ENCODE measurements around the gene BTBD2.

The BTBD2 gene

DNA sequence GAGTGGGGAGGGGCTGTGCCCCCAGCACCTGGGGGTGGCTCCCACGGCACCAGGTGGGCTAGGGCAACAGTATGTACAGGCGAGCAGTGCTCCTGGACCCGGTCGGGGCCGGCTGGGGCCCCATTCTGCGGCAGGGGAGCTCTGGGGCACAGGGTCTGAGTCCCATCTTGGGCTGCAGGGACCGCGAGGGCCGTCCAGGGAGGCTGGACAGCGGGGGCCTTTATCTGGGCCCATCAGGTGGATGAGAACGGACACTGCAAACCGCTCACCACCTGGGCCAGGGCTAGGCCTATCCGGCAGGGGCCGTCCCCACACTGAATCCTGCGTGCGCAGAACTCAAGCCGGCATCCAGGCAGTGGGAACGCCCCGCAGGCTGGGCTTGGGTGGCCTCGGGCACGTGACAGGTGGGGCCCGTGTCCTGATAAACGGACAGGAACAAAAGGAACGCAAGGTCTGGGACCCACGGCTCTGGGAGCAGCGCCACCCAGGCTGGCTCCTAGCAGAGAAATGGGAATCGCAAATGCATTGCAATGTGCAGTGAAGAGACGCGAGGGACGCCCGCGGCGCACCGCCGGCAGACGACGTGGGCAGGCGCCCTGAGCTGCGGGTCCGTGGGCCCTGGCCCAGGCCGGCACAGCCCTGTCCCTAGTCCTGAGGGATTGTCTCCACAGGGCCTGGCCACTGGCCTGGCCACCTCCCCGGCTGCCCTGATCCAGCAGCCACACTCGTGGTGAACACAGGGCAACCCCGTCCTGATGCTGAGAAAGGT lies 29.7 kb downstream of the BTBD2 start:
- DNase-seq (ENCODE audit: low spot score): no peak

DNA sequence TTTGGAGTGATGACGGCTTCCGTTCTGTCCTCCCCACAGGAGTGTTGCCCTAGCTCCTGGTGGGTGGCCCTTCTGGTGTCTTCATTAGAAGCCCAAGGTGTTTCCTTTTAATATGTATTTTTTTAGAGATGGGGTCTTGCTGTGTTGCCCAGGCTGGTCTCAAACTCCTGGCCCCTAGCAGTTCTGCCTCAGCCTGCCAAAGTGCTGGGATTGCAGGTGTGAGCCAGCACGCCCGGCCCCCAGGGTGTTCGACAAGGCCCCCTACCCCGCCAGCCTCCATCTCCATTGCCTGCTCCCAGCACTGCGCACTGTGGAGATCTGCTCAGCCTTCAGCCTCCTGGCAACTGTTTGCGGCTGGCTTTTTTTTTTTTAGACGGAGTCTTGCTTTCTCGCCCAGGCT lies 31.2 kb downstream of the BTBD2 start:
- no peak for DNase-seq (ENCODE audit: low spot score)

DNA sequence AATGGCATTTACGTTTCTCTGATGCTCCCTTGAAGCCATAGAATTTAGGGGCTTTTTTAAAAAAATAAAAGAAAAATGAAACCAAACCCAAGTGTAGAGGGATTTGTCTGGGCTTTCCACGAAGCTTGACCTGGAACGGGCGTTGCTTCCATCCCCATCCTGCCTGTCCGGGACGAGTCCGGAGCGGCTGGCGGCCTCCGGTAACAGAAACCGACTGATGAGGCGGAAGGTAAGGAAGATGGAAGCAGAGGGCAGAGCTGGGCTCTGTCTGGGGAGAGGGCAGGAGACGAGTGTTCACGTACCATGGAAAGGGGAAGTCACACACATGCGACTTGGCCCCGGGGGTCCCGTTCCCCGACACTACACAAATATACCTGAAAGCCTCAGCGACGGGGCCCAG lies 34.3 kb downstream of the BTBD2 start:
- no peak for DNase-seq (ENCODE audit: low spot score)

DNA sequence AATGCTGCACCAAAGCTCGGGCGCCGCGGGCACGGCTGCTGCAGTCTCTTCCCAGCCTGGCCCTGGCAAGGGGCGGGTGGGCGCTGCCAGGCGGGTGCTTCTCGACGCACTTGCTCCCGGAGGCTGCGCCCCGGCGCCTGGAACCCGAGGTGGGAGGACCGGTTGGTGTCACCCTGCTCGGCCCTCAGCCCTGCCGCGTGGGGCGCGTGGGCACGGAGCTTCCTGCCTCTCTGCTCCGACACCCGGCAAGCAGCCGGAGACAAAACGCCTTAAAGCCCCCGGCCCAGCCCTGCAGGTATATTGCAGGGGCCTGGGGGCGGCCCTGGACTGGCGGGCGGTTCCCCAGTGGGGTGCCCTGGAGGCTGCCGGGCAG lies 34.7 kb downstream of the BTBD2 start:
- no peak for DNase-seq (ENCODE audit: low spot score)

DNA sequence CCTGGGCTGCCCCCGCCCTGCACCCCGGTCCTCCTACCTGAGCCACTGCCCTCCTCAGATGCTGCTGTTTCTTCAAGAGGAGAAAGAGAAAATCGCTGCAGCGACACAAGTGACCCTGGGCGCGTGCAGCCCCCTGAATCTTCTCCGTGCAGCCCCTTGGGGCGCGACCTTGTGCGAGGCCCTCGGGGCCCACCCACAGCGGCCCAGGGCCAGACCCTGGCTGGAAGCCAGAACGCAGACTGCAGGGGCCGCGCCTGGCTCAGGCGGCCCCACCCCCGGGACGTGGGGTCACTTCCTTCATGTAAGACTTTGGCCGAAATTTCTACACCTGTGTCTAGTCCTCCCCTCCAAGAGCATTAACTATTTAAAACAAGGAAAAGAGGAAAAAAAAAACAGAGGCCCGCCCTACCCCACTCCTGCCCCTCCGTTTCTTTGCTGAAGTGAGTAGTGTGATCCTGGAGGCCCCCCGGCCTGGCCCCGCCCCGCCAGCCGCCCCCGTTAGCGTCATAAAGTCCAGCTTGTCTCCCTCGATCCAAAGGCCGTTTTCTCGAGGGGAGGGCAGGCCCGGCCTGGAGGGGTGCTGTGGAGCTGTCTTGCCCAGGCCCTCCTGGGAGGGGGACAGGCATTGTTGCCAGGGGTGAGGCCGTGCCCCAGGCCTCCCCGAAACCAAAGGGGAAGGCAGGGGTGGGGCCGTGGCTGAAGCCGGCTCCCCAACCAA lies 35.3 kb downstream of the BTBD2 start:
- DNase-seq (ENCODE audit: low spot score): no peak

DNA sequence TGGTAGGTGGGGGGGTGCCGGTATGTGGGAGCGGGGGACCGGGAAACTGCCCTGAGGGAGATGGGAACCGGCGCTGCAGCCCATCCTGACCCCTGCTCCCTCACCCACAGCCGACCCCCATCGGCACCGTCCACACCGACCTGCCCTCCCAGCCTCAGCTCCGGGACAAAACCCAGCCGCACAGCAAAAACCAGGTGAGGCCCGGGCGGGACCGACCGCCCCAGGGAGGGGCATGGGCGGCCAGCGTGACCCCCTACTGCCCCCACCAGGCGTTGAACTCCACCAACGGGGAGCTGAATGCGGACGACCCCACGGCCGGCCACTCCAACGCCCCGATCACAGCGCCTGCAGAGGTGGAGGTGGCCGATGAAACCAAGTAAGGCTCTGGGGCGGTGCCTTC lies 35.9 kb downstream of the BTBD2 start:
- DNase-seq (ENCODE audit: low spot score): no peak

DNA sequence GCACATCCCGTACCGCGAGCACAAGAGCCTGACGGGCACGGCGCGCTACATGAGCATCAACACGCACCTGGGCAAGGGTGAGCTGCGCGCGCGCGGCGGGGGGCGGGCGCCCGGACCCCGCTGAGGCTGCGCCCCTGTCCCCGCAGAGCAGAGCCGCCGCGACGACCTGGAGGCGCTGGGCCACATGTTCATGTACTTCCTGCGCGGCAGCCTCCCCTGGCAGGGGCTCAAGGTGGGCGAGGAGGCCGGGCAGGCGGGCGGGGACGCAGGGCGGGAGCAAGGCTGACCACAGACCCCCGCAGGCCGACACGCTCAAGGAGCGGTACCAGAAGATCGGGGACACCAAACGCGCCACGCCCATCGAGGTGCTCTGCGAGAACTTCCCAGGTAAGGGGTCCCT lies 36.5 kb downstream of the BTBD2 start:
- no peak for DNase-seq (ENCODE audit: low spot score)

DNA sequence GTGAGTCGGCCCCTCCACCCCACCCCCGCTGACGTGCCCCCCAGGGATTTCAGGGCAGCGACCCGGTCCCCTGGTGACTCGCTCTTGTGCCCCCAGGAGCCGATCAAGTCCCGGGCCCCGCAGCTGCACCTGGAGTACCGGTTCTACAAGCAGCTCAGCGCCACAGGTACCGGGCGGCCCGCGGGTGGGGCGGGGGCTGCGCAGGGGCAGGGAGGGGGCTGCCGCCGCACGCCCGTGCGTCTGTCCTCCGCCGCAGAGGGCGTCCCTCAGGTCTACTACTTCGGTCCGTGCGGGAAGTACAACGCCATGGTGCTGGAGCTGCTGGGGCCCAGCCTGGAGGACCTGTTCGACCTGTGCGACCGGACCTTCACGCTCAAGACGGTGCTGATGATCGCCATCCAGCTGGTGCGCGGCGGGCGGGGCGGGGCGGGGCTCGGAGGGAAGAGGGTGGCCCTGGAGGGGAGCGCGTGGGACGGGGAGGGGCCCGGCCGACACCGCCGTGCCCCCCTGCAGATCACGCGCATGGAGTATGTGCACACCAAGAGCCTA lies 37.1 kb downstream of the BTBD2 start:
- DNase-seq (ENCODE audit: low spot score): no peak

DNA sequence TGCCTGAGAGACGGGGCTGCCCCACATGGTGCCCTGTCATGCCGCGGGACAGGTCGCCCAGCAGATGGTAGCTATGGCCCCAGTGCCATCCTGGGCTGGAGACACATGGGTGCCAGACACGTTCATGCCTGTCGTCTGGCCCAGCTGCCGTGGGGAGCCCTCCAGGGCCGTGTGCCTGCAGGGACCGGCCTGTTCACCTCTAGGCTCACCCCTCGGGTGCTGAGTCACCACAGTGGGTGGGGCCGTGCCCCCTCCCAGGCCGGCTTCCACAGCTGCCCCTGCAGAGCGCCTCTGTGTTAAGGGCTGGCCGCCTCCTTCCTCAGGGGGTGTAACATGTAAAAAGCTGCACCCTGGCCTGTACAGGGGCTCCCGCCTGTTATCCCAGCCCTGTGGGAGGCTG lies 38.4 kb downstream of the BTBD2 start:
- no peak for DNase-seq (ENCODE audit: low spot score)

DNA sequence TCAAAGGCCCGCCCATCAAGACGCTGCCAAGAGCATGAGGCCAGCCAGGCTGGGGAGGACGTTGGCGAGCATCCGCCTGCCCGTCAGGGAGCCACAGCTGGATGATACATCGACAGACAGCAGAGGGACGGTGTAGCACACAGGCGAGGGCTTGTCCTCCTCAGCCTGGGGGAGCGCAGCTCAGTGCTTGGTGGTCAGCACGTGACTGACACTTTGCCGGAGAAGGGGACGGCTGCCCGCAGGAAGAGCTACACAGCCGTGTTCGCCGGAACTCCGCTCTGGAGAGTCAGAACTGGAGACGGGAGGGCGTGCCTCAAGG lies 40.4 kb downstream of the BTBD2 start:
- no peak for DNase-seq (ENCODE audit: low spot score)

DNA sequence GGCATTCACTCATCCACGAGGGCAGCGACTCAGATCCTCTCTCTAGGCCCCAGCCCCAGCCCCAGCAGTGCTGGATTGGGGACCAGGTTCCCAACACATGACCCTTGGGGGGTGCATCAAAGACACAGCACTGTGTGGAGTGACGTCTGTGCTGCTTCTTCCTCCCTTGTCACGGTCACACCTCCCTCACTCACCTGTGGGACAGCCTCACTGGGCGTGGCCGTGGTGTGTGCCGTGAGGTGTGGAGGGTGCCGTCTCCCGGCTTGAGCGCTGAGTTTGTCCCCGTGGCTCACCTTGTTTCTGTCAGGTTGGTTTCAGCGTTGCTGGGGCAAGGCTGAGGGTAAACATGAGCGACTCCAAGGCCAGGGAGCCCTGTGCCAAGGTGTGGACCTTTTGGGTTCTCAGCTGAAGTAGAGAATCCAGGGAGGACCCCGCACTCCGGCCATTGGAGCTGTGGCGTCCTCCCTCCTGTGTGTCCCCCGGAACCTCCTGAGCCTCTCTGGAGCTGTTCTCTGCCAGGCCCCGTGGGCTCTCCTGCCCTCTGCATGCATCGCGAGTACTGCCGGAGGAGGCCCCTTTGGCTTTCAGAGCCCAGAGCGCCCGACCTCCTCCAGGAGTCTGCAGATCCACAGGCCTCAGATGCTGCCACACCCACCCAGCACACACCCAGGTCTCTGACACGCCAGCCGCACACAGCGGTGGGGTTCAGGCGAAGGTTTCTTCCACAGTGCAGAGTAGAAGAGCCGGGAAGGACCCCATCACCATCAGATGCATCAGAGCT lies 40.9 kb downstream of the BTBD2 start:
- no peak for DNase-seq (ENCODE audit: low spot score)

DNA sequence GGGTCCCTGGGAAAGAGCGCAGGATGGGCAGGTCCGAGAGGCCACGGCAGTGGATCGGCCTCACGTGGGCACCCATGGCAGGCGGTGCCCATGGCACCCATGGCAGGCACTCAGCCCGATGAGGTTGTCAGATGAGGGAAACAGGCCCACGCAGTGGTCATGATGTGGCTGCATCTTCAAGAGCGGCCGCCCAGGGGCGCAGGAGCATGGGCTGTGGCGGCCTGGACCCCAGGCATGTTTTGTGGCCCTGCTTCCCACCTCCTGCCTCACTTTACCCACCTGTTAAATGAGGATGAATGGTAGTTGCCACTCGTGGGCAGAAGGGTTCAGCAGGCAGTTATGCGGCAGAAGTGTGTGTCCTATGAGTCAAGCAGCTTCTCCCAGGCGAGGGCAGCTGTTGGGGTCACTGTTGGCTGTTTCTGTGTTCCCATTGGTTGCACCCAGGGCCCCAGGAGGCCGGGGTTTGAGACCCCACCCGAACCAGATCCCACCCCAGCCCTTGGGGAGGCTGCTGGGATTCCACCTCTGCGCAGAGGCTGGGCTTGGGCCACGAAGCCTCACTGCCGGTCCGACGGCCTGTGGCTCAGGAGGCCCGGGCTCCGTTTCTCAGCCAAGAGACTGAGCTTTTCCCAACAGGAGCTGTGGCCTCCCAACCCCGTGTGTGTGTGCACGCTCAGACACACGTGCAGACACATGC lies 44.6 kb downstream of the BTBD2 start:
- DNase-seq (ENCODE audit: low spot score): no peak

DNA sequence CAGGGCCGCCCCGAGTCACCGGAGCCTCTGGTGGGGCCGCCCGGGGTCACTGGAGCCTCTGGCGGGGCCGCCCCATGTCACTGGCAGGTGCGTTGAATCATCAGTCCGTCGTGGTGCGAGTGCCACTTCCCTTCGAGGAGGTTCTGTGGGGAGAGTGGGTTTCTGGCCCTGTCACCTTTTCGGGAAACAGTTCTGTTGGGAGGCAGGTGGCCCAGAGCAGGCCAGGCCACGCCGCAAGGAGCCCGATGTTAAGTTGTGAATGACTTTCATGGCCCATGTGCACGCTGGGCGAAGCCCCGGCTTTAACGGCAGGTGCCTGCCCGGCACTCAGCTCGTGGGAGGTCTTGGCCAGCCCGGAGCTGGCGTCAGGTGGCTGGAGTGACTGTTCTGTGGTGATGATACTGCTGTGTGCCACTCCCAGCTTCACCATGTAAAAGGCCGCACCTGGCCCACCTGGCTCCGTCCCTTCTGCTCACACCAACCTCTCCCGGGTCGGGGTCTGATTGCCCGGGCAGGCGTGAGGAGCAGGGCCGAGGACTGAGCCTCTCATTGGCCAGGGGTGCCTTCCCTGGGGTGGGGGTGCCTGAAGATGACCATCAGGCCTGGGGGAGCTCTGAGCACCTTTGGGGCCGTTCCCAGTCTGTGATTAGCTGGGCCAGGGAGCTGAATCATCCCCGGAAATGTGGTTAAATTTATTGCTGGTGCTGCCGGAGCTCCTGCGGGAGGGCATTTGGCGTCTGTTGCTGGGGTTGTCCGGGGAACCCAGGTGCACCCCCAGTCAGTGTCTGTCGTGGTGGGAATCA lies 45.3 kb downstream of the BTBD2 start:
- DNase-seq (ENCODE audit: low spot score): no peak

DNA sequence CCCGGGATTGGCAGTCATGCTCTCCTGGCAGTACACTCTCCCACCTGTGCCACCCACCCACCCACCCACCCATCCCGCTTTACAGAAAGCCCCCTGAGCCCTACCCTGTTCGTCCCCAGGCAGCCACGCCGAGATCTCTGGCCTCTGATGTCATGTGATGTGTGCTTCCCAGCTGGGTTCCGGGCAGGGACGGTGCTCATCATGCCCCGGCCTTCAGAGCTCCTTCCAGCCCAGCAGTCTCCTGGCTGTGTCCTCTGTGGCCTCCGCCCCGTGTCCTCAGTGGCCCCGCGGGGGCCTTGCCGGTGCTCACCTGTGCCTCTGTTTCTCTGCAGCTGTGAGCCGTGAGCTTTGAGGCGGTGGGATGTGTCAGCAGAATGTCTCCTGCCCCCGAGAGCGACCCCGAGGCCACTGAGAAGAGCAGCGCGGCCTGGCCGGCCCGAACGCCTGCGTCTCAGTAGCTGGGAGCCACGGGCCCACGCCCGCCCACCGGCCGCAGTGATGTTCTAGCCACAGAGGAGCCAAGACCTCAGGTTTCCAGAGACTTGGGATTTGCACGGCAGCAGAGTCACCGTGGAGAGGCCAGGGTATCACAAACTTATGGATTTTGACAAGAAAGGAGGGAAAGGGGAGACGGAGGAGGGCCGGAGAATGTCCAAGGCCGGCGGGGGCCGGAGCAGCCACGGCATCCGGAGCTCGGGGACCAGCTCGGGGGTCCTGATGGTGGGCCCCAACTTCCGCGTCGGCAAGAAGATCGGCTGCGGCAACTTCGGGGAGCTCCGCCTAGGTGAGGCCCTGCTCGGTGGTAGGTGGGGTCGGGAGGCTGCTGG lies 46.1 kb downstream of the BTBD2 start:
- no peak for DNase-seq (ENCODE audit: low spot score)

DNA sequence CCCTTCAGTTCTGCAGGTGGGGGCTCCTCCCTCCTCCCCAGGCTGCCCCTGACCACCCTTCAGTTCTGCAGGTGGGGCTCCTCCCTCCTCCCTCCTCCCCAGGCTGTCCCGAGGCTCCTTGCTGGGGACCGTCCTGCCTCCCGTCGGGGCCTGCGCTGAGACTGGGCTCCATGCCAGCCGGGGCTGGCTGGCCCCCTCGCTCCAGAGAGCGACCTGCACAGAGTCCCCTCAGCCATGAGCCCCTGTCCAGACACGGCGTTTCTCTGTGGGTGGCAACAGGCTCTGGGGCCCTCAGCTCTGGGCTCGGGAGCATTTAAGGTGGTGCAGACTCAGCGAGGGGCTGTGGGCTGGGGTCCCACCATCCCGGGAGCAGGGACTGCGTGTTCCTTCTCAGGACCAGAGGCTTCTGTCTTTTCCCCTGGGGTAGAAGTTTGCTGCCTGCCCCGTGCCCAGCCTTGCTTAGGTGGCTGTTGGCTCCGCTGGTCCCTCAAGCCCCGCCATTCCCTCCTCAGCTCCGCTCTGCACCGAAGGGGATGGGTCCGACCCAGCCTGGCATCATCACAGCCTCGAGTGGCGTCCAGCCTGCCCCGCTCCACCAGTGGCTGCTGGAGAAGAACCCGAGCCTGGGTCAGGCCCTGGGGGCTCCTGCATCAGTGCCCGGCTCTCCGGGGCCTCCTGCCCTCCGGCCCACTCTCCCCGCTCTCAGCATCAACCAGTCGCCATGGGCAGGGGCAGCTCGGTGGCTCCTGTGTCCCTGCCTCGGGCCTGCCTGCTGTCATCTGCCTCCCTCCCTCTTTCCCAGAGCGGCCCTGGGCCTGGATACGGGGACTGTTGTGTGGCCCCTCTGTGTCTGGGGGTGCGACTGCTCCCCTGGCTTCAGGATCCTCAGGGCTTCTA lies 47.0 kb downstream of the BTBD2 start:
- no peak for DNase-seq (ENCODE audit: low spot score)

DNA sequence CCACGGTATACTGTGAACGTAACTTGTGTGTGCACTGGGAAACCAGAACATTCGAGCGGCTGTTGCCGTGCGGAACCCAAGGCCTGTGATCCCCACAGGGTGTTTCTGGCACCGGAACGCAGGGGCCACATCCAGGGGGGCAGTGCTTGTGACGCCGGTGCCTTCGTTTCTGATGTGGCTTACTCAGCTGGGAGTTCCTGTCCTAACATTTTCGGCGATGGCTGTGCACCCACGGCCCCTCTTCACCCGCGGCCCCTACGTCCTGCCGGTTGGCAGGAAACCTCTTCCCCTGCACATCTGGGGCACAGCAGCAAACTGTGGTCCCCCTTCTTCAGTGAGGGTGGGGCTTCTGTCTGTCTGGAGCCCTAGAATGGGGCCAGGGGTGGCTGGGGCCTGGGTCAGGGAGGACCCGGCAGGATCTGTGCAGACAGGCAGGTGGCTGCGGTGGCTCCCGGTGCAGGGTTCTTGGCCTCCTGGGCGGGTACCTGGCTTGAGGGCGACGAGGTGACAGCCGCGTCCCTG lies 48.4 kb downstream of the BTBD2 start:
- DNase-seq (ENCODE audit: low spot score): no peak

DNA sequence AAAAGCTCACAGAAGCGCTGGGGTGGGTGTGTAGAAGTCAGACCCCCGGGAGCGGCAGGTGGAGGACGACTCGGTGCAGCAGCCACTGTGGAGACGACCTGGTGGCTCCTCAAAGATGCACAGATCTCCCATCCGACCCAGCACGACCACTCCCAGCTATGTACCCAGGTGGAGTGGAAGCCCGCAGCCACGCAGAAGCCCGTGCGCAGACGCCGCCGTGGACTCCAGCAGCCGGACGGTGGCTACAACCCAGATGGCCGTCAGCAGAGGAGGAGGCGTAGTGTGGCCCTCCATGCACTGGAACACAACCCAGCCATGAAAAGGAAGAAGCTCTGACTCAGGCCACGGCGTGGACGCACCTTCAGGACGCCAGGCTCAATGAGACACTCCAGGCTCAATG lies 52.8 kb downstream of the BTBD2 start:
- no peak for DNase-seq (ENCODE audit: low spot score)

DNA sequence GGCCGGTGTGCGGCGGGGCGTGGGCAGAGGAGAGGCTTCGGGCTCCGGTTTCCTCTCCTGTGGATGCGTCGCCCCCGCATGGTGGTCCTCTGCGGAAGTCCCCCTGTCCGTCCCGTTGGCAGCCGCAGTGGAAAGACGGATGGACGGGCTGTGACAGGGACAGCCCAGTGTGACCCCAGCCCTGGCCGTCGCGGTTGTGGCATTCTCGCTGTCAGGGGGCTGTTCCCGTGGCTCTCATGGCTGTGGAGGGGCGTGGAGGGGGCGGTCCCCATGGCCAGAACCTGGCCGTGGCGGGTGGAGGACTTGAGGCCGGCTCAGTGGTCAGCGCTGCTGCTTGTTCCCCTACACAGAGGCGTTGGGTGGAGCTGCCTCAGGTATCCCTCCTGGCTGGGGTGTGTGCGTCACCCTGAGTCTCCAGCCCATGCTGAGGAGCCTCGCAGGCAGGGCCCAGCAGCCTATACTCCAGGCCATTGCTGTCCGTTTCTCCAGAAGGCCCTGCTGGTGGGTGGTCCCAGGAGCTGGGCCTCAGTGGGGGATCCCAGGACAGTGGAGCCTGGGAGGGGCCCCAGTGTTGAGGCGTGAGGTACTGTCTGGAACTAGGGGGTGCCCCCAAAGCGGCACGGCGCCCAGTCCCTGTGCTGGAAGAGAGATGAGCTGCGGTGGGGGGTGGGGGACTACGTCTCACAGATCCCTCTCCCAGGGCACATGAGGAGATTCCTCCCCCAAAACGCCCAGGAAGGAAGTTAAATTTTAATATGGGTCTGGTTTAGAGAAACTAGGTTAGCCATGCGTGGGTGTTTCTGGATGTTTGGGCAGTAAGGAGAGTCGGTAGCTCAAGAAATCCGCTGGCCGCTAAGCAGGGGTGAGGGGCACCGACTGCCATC lies 54.3 kb downstream of the BTBD2 start:
- no peak for DNase-seq (ENCODE audit: low spot score)
